SK-N-MC (cell line): ENCODE data around the gene ZNF646.

ENCODE experiments used
- DNase-seq: peaks from one replicate; pipeline ENCODE4 v3.0.0-alpha.2; 2011; ENCODE audit warnings: low read depth, low spot score
- H3K27ac ChIP-seq: fragments of 200-600 bp; sonication (generic); 2 replicates; pipeline ENCODE4 v1.5.1; 2016; ENCODE audit warnings: mixed run types
- H3K36me3 ChIP-seq: fragments of 200-600 bp; sonication (generic); 2 replicates; pipeline ENCODE4 v1.6.1; 2017; ENCODE audit warnings: antibody characterized with exemption, low read length, mixed read lengths; ENCODE audit not compliant: insufficient read depth
- H3K4me3 ChIP-seq: fragments of 200-600 bp; sonication (generic); 2 replicates; pipeline ENCODE4 v1.5.1; 2016
- H3K9ac ChIP-seq: fragments of 200-600 bp; sonication (generic); 2 replicates; pipeline ENCODE4 v1.8.0; 2017; ENCODE audit warnings: mixed run types, mixed read lengths; ENCODE audit not compliant: insufficient read length
- H3K9me3 ChIP-seq: fragments of 200-600 bp; sonication (generic); 2 replicates; pipeline ENCODE4 v1.6.1; 2017; ENCODE audit warnings: low read depth, mild to moderate bottlenecking, antibody characterized with exemption, low read length, moderate library complexity, mixed read lengths
- EZH2 ChIP-seq: fragments of 200-600 bp; sonication (generic); IDR thresholded peaks from one replicate; pipeline ENCODE4 v1.6.1; 2017; ENCODE audit warnings: antibody characterized with exemption
- FOXP2 ChIP-seq: optimal IDR thresholded peaks from 2 replicates; pipeline ENCODE3; 2011; ENCODE audit warnings: mild to moderate bottlenecking, moderate library complexity; ENCODE audit not compliant: insufficient read depth; ENCODE audit errors: extremely low read length, control extremely low read depth
- POLR2AphosphoS5 ChIP-seq: IDR thresholded peaks from 2 replicates; pipeline ENCODE4 v1.6.1; 2012; ENCODE audit warnings: mild to moderate bottlenecking, low read depth, low read length, borderline replicate concordance

ZNF646 gene

GRCh38 chr16:31111881-31112466 lies 37.8 kb downstream of the ZNF646 start:
- no peak for TF ChIP-seq EZH2
- TF ChIP-seq FOXP2, result no peak
- Histone ChIP-seq H3K4me3 (no peak overlapping the region), H3K27ac (no peak overlapping the region), H3K9me3 (no peaks in the 10 kb centered on the region), H3K9ac (no peak overlapping the region), H3K36me3 (peaks cover 27% of the 10 kb centered on the region; the same call in 1 of the 2 replicates)
- DNase-seq, result no peak

- Histone ChIP-seq H3K9me3 (no peaks in the 10 kb centered on the region), H3K36me3 (peaks cover 27% of the 10 kb centered on the region; the same call in 1 of the 2 replicates), H3K27ac (no peak overlapping the region), H3K9ac (no peak overlapping the region), H3K4me3 (no peak overlapping the region)
- TF ChIP-seq POLR2AphosphoS5 (no peak), FOXP2 (no peak), EZH2 (no peak)
- no peak for DNase-seq
Measured at GRCh38 chr16:31112711-31113110, 38.5 kb downstream of the ZNF646 start.

GRCh38 chr16:31113121-31114120 lies 39.2 kb downstream of the ZNF646 start:
- no peak for TF ChIP-seq POLR2AphosphoS5
- no peak for TF ChIP-seq FOXP2
- TF ChIP-seq EZH2, result no peak
- DNase-seq, result no peak
- H3K9ac ChIP-seq, result no peak overlapping the region
- H3K27ac ChIP-seq, result 0 out of 2 replicates have a peak overlapping the region, but pooled peaks have one; percentile 21
- no peaks in the 10 kb centered on the region for H3K9me3 ChIP-seq
- H3K4me3 ChIP-seq, result no peak overlapping the region
- peaks cover 27% of the 10 kb centered on the region; the same call in 1 of the 2 replicates for H3K36me3 ChIP-seq

- TF ChIP-seq POLR2AphosphoS5 (no peak), FOXP2 (no peak), EZH2 (no peak)
- Histone ChIP-seq H3K4me3 (no peak overlapping the region), H3K9ac (no peak overlapping the region), H3K27ac (peak overlapping the region; percentile 42; the same call in 1 of the 2 replicates), H3K36me3 (peaks cover 33% of the 10 kb centered on the region), H3K9me3 (no peaks in the 10 kb centered on the region)
- DNase-seq, result no peak
Measured at GRCh38 chr16:31114468-31114867, 40.2 kb downstream of the ZNF646 start.

GRCh38 chr16:31117384-31118222 lies 43.4 kb downstream of the ZNF646 start, which contains the start of gene KAT8:
KAT8 (plus strand) TSS chr16:31117664; CDS start chr16:31117682, 18 bp downstream.
- no peaks in the 10 kb centered on the region for H3K9me3 ChIP-seq
- DNase-seq, result peak; percentile 75
- peaks cover 37% of the 10 kb centered on the region for H3K36me3 ChIP-seq
- TF ChIP-seq FOXP2 (no peak), EZH2 (no peak), POLR2AphosphoS5 (peak; percentile 90)
- peak within 1 kb of the TSS; percentile 84 for H3K9ac ChIP-seq
- H3K27ac ChIP-seq, result peak within 1 kb of the TSS; percentile 71; the same call in 1 of the 2 replicates
- H3K4me3 ChIP-seq, result peak within 1 kb of the TSS; percentile 91

- Histone ChIP-seq H3K36me3 (peaks cover 37% of the 10 kb centered on the region), H3K9me3 (no peaks in the 10 kb centered on the region), H3K9ac (peak overlapping the region; percentile 84), H3K27ac (peak overlapping the region; percentile 71; the same call in 1 of the 2 replicates), H3K4me3 (peak overlapping the region; percentile 91)
- no peak for DNase-seq
- TF ChIP-seq FOXP2 (no peak), POLR2AphosphoS5 (no peak), EZH2 (no peak)
Measured at GRCh38 chr16:31118223-31119155, 44.3 kb downstream of the ZNF646 start.

GRCh38 chr16:31120129-31120528 lies 45.9 kb downstream of the ZNF646 start:
- no peak overlapping the region for H3K27ac ChIP-seq
- peaks cover 37% of the 10 kb centered on the region for H3K36me3 ChIP-seq
- DNase-seq, result no peak
- TF ChIP-seq EZH2, result no peak
- TF ChIP-seq POLR2AphosphoS5, result no peak
- TF ChIP-seq FOXP2, result no peak
- no peak overlapping the region for H3K9ac ChIP-seq
- no peak overlapping the region for H3K4me3 ChIP-seq
- H3K9me3 ChIP-seq, result no peaks in the 10 kb centered on the region
